ENCODE measurements around the gene ADGRG3.

- no peak for TF ChIP-seq GFI1B (tag by site-specific recombination; IDR thresholded peaks at IDR 0.05)
- TF ChIP-seq FEZF1 (tag by site-specific recombination; IDR thresholded peaks at IDR 0.05): no peak
These were observed 24.8 kb upstream of the ADGRG3 start for GRCh38 chr16:57643147-57643874.
